Measurements from ENCODE around the gene CCDC33. TPM values are rescaled to one million over a fixed set of nuclear protein-coding genes. Genes with fewer than 3 reads are reported as not detected.

The CCDC33 gene
- total and polyA plus RNA-seq, 7 donors: 0.01 to 0.03 TPM; not detected in 5

GRCh38 chr15:74278207-74278606, 42.1 kb downstream of the CCDC33 start:
- Histone ChIP-seq H3K27ac (no peak overlapping the region), H3K27me3 (ENCODE audit: insufficient read depth in 3 of 3, low read length in 2 of 3) (peaks cover 0 to 42% (median 0%) of the 10 kb centered on the region in 3 donors), H3K36me3 (ENCODE audit: insufficient read depth in 1 of 2, low read depth in 1 of 2) (no peaks in the 10 kb centered on the region), H3K4me1 (no peaks in the 10 kb centered on the region), H3K9me3 (no peaks in the 10 kb centered on the region), H3K4me3 (no peak overlapping the region)
- DNase-seq (peak in 1 of 2 donors; percentile 22), ATAC-seq (no peak)
- TF ChIP-seq CTCF (IDR thresholded peaks at IDR 0.05): no peak
- intact Hi-C loops (cut with DNase I): no loop called here
- WGBS, 3 donors: 64 to 68% (median 67%) methylated on average over 8 of the region's 8 CpGs

GRCh38 chr15:74281147-74282133, 45.3 kb downstream of the CCDC33 start:
- WGBS, 3 donors: 49 to 56% (median 53%) methylated on average over 8 of the region's 8 CpGs
- H3K4me3 ChIP-seq: no peak overlapping the region
- H3K4me1 ChIP-seq: no peaks in the 10 kb centered on the region
- H3K36me3 ChIP-seq (ENCODE audit: insufficient read depth in 1 of 2, low read depth in 1 of 2): no peaks in the 10 kb centered on the region
- no peak for DNase-seq
- H3K9me3 ChIP-seq: no peaks in the 10 kb centered on the region
- no peak overlapping the region for H3K27ac ChIP-seq
- H3K27me3 ChIP-seq (ENCODE audit: insufficient read depth in 3 of 3, low read length in 2 of 3): peaks cover 0 to 46% (median 0%) of the 10 kb centered on the region in 3 donors
- no peak for TF ChIP-seq CTCF (IDR thresholded peaks at IDR 0.05)
- intact Hi-C loops (cut with DNase I): no loop called here
- ATAC-seq: no peak

GRCh38 chr15:74283368-74283767, 47.2 kb downstream of the CCDC33 start:
- DNase-seq (no peak), ATAC-seq (no peak)
- intact Hi-C loops (cut with DNase I): no loop called here
- Histone ChIP-seq H3K9me3 (no peaks in the 10 kb centered on the region), H3K4me3 (no peak overlapping the region), H3K4me1 (no peaks in the 10 kb centered on the region), H3K27me3 (ENCODE audit: insufficient read depth in 3 of 3, low read length in 2 of 3) (peaks cover 0 to 51% (median 0%) of the 10 kb centered on the region in 3 donors), H3K27ac (no peak overlapping the region), H3K36me3 (ENCODE audit: insufficient read depth in 1 of 2, low read depth in 1 of 2) (no peaks in the 10 kb centered on the region)
- WGBS, 3 donors: 25 to 29% (median 28%) methylated on average over 6 to 7 of the region's 7 CpGs
- TF ChIP-seq CTCF (IDR thresholded peaks at IDR 0.05): no peak

GRCh38 chr15:74289671-74290070, 53.5 kb downstream of the CCDC33 start:
- intact Hi-C loops (cut with DNase I): no loop called here
- Histone ChIP-seq H3K4me1 (no peaks in the 10 kb centered on the region), H3K9me3 (no peaks in the 10 kb centered on the region), H3K36me3 (ENCODE audit: insufficient read depth in 1 of 2, low read depth in 1 of 2) (no peaks in the 10 kb centered on the region), H3K27me3 (ENCODE audit: insufficient read depth in 3 of 3, low read length in 2 of 3) (peaks cover 0 to 11% (median 0%) of the 10 kb centered on the region in 3 donors), H3K4me3 (no peak overlapping the region), H3K27ac (no peak overlapping the region)
- TF ChIP-seq CTCF (IDR thresholded peaks at IDR 0.05): no peak
- DNase-seq: no peak
- no peak for ATAC-seq
